ENCODE results near the gene ZNF615. TPM values are rescaled to one million over a fixed set of nuclear protein-coding genes. Genes with fewer than 3 reads are reported as not detected.
"Not testable (repeated sequence)": the region's sequence is repeated elsewhere in the genome, so short reads cannot be mapped to it uniquely, and the experiment has no call there.

The ZNF615 gene
- total RNA-seq, 2 experiments from 2014 or later: 5.5 to 5.7 TPM

- CTCF ChIA-PET: no interaction called here
- POLR2A ChIA-PET: no interaction called here
These were observed 24.6 kb downstream of the ZNF615 start for GRCh38 chr19:51983361-51983760.

DNA sequence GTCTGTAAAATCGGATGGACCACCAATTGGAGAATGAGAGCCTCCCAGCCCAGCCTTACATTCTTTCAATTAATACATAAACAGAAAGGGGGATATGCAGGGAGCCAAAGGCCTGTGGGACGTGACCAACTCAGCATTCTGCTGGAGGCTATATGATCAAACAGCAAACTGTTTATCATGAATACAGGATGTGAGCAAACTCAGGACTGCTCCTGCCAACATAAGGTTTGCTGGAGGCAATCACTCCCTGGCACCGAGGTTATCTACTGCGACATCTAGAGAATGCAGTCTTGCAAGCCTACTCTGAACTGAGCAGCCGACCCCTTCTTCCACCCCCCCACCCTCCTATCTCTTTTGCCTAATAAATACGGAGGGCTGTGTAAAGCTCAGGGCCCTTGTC, 27.1 kb downstream of the ZNF615 start:
- CTCF ChIA-PET: not testable (repeated sequence)
- POLR2A ChIA-PET: interaction anchor here (0.6 kb wide), 1 partner anchor 1920 kb away, joined by 4 read pairs; no protein-coding TSS in a partner anchor

GRCh38 chr19:51980116-51980736, 27.8 kb downstream of the ZNF615 start:
- CTCF ChIA-PET: no interaction called here
- POLR2A ChIA-PET: no interaction called here

DNA sequence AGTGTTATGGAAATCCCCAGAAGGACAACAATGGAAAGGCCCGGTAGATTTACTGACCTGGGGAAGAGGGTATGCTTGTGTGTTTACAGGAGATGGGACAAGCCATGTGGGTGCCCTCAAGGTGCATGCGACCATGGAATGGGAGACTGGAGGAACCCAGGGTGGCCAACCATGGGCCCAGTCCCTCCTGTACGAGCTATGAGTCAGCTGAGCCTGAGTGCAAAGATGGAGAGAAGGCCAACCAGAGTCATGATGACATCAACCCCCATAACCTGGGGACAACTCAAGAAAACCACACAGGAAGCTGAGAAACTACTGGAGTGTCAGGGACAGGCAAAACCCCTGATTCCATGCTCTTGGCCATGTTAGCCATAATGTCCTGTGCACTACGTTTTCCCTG, 29.1 kb downstream of the ZNF615 start:
- POLR2A ChIA-PET: no interaction called here
- CTCF ChIA-PET: no interaction called here

DNA sequence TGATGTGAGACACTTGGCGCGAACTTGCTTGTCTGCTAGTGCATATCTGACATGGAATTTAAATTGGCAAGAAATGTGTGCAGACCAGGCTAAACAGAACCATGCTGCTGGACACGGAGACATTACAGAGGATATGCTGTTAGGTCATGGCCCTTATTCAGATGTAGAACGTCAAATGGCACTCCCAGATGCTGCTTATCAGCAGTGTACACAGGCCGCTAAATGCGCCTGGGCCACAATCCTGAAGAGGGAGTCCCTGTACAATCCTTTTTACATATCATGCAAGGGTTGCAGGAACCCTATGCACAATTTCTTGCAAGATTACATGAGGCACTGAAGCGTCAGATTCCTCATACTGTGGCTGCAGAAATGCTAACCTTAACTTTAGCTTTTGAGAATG, 30.7 kb downstream of the ZNF615 start:
- CTCF ChIA-PET: no interaction called here

GRCh38 chr19:51976852-51977251, 31.2 kb downstream of the ZNF615 start:
- CTCF ChIA-PET: no interaction called here
- POLR2A ChIA-PET: no interaction called here

More for the DNA sequence above, 30.7 kb downstream of the ZNF615 start:
- POLR2A ChIA-PET: no interaction called here

- CTCF ChIA-PET, POLR2A ChIA-PET: not testable (repeated sequence)
These were observed 32.2 kb downstream of the ZNF615 start for GRCh38 chr19:51975787-51976186.

- CTCF ChIA-PET: interaction anchor here (0.6 kb wide), 1 partner anchor 24 kb away, joined by 4 read pairs; no protein-coding TSS in a partner anchor
- POLR2A ChIA-PET: no interaction called here
These were observed 36.4 kb downstream of the ZNF615 start for GRCh38 chr19:51971624-51972023.

DNA sequence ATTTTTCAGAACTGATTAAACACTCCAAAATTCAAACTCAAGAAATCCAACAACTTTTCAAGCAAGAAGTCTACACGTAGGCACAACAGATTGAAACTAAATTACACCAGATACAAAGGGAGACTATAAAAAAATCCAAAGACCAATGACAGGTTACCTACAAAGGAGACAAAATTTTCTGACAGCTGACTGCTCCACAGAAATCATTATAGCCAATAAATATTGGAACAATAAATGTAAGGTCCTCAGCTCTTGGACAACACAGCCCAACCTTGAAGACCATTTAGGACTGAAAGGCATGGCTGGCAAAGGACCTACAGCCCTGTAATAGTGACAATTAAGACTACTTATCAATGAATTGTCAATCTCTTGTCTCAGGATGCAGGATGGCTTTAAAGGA, 37.3 kb downstream of the ZNF615 start:
- CTCF ChIA-PET: no interaction called here
- POLR2A ChIA-PET: no interaction called here

GRCh38 chr19:51965583-51965982, 42.4 kb downstream of the ZNF615 start:
- POLR2A ChIA-PET: no interaction called here
- CTCF ChIA-PET: no interaction called here

DNA sequence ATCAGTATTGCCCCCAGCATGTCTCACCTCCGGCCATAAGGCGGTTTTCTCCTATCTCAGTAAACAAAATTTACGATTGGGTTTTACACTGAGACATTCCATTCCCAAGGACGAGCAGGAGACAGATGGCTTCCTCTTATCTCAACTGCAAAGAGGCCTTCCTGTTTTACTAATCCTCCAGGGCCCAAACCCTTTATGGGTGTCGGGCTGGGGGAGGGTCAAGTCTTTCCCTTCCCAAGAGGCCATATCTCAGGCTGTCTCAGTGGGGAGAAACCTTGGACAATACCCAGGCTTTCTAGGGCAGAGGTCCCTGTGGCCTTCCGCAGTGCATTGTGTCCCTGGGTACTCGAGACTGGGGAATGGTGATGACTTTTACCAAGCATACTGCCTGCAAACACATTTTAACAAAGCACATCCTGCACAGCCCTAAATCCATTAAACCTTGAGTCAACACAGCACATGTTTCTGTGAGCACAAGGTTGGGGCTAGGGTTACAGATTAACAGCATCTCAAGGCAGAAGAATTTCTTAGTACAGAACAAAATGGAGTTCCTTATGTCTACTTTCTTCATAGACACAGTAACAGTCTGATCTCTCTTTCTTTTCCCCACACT, 47.3 kb downstream of the ZNF615 start:
- CTCF ChIA-PET, POLR2A ChIA-PET: not testable (repeated sequence)

DNA sequence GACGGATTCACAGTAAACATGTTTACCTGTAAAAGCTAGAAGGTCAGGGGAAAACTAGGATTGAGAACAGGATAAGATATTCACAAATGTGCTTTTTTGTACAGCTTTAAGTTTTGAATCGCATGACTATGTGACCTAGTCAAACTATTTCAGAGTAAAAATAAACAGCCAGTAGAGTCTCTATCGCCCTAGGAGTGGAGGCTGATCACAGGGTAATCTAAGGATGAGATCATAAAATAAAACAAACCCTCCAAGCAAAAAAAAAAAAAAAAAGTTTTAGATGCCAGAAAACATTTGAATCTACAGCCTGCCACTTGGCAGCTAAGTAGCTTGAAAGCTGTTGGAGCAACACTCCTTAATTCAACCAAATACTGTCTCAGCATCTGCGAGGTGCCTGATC, 48.2 kb downstream of the ZNF615 start:
- CTCF ChIA-PET: interaction anchor here (0.6 kb wide), 1 partner anchor 433 kb away, joined by 3 read pairs; no protein-coding TSS in a partner anchor
- POLR2A ChIA-PET: no interaction called here

- POLR2A ChIA-PET, CTCF ChIA-PET: not testable (repeated sequence)
These were observed 50.2 kb downstream of the ZNF615 start for GRCh38 chr19:51957846-51958245.

GRCh38 chr19:51948975-51949374, 59.0 kb downstream of the ZNF615 start:
- CTCF ChIA-PET: no interaction called here
- POLR2A ChIA-PET: no interaction called here

GRCh38 chr19:51946602-51947001, 61.4 kb downstream of the ZNF615 start:
- ChIA-PET CTCF (no interaction called here), POLR2A (no interaction called here)

- ChIA-PET CTCF (no interaction called here), POLR2A (no interaction called here)
These were observed 63.0 kb downstream of the ZNF615 start for GRCh38 chr19:51944798-51945552.

Other genes starting within 250 kb of the ZNF615 start
- not detected for gene FPR2, start 247.0 kb downstream of the ZNF615 start, total RNA-seq
- not detected for gene FPR3, start 213.1 kb downstream of the ZNF615 start, total RNA-seq
- 1 to 10 TPM; 4.1 to 4.6 TPM for gene ZNF577, start 120.3 kb downstream of the ZNF615 start, total RNA-seq
- 1 to 10 TPM; 9.4 to 9.9 TPM for gene ZNF649, start 103.2 kb downstream of the ZNF615 start, total RNA-seq
- gene ZNF613, start 80.7 kb downstream of the ZNF615 start, total RNA-seq: 1 to 10 TPM; 4.2 to 4.7 TPM
- 1 to 10 TPM; 4.9 to 6.0 TPM for gene ZNF350, start 21.4 kb downstream of the ZNF615 start, total RNA-seq
- 10 to 100 TPM; 10.6 to 13.1 TPM for gene ZNF614, start 20.2 kb upstream of the ZNF615 start, total RNA-seq
- gene ZNF432, start 40.6 kb upstream of the ZNF615 start, total RNA-seq: 10 to 100 TPM; 10.9 to 13.9 TPM
- 10 to 100 TPM; 12.9 to 13.0 TPM for gene ZNF841, start 87.6 kb upstream of the ZNF615 start, total RNA-seq
- gene ZNF616, start 131.7 kb upstream of the ZNF615 start, total RNA-seq: 10 to 100 TPM; 10.2 to 10.8 TPM
- 1 to 10 TPM; 7.2 to 9.4 TPM for gene ZNF836, start 163.4 kb upstream of the ZNF615 start, total RNA-seq
- gene PPP2R1A, start 181.8 kb upstream of the ZNF615 start, total RNA-seq: 100 to 1,000 TPM; 231 to 236 TPM

All from activated CD8-positive, alpha-beta memory T cell treated with anti-CD3 and anti-CD28 coated beads for 36 hours (primary cell).